ENCODE results near the gene WDR53.
"Not testable (repeated sequence)": the region's sequence is repeated elsewhere in the genome, so short reads cannot be mapped to it uniquely, and the experiment has no call there.

WDR53 gene

DNA sequence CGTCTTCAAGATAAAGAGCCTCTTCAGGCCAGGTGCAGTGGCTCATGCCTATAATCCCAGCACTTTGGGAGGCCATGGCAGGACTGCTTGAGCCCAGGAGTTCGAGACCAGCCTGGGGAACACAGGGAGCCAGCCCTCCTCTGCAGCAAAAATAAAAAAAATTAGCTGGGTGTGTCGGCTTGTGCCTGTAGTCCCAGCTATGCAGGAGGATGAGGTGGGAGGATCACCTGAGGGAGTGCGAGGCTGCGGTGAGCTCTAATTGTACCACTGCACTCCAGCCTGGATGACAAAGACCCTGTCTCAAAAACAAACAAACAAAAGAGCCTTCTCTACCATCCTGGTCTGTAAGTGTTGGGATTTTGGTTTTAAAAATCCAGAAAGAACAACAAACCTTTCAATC, 11.1 kb downstream of the WDR53 start:
- DNase-seq = no peak

DNA sequence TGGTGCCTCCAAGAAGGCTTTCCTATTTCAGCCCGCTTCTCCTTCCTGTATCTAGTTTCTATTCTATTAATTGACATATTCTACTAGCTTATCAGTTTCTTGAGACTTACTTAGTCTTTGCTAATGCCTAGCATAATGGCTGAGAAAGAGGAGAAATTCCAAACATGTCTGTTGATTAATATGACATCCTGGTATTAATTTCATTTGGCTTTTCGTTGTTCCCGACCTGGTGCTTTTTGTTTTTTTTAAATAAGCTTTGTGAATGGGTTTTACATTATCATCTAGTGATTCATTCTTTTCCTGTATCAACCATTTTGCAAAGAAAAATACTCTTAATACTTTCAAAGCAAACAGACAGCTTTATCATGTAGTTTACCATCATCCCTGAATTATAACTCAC, 13.1 kb downstream of the WDR53 start:
- no peak for DNase-seq

DNA sequence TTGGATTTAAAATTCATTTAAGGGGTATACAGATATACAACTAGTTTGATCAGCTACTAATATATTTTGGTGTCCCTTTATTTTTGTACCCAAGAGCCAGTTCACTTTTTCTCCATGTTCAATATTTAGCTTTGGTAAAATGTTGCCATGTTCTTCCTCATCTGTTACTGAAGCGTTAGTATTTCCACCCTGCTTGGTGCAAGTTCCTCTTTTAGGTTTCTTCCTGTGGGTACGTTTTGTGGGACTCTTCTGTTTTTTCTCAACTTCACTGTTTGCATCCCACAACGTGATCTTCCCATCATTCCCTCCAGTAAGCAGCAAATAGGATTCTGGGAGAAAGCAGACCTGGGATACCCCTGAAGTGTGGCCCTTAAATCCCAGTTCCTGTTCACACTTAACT, 14.1 kb downstream of the WDR53 start:
- no peak for DNase-seq

DNA sequence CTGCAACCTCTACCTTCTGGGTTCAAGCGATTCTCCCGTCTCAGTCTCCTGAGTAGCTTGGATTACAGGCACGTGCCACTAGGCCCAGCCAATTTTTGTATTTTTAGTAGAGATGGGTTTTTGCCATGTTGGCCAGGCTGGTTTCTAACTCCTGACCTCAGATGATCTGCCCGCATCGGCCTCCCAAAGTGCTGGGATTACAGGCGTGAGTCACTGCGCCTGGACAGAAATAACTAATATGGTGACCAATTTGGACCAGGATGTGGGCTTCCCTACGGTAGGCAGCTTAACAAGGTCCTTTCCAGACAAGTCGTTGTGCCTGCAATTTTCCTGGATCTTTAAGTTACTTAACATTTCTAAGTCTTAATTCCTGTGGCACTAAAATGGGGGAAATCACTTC, 14.8 kb downstream of the WDR53 start:
- DNase-seq = no peak

GRCh38 chr3:196552253-196552652, 16.1 kb downstream of the WDR53 start:
- DNase-seq = no peak

DNA sequence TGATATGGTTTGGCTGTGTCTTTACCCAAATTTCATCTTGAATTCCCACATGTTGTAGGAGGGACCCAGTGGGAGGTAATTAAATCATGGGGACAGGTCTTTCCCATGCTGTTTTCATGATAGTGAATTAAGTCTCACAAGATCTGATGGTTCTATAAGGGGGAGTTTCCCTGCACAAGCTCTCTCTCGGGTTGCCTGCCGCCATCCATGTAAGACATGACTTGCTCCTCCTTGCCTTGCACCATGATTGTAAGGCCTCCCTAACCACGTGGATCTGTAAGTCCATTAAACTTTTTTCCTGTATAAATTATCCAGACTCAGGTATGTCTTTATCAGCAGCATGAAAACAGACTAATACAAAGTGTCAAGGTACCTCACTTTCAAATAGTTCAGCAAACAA, 18.2 kb downstream of the WDR53 start:
- DNase-seq = not testable (repeated sequence)

- DNase-seq = not testable (repeated sequence)
Observed at GRCh38 chr3:196549312-196549711, 19.0 kb downstream of the WDR53 start.

DNA sequence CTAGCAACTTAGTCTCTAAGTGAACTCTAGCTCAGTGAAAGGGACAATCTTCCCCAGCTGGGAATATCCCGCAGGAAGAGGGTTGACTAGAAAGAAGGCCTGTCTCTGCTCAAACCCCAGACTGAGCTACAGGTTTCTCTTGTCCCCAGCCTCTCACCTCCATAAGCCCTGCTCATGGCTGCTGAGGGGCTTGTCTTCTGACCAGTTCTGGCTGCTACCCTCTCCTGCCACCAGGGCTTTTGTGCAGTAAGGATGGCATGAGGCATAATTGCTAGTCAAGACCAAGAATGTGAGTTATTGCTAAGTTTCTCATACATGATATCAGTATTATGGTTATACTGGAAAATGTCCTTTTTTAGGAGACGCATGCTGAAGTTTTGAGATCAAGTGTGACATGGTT, 21.3 kb downstream of the WDR53 start:
- DNase-seq = no peak

DNA sequence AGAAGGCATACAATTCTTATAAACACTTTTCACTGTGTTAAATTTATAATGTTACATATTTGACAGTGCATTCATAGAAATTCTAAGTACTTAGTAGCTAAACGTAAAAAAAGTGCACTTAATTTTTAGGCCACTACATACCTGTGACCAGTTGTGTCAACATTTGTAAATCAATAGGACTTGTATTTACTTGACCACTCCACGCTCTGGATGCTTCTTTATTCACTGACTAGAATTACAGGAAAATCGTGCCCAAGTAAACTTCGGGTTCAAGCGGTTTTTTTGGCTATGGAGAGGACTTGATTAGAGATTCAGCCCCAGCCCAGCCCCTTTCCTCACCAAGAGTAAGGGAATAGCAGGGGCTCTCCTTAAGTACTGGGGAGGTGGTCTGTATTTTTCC, 21.8 kb downstream of the WDR53 start:
- DNase-seq = no peak

- DNase-seq = no peak
Observed at GRCh38 chr3:196544491-196544992, 23.8 kb downstream of the WDR53 start.

DNA sequence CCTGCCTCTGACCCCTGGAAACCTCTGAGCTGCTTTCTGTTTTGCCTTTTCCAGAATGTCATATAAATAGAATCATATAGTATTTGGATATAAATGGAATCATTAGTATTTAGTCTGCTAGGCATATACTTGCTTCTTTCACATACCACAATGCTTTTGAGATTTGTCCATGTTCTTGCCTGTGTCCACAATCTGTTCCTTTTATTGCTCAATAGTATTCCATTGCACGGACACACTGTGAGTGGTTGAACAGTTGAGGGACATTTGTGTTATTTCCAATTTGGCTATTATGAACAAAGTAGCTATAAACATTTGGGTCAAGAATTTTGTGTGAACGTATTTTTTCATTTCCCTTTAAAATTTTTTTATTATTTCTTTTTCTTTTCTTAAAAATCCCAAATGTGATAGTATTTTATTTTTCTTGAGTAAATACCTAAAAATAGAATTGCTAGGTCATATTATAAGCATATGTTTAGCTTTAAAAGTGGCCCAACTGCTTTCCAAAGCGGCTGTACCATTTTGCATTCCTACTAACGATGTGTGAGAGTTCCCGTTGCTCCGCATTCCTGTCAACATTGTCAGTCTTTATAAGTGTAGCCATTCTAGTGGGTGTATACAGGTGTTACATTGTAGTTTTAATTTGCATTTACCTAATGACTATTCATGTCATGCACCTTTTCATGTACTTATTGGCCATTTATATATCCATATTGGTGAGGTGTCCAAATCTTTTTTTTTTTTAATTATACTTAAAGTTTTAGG, 26.5 kb downstream of the WDR53 start:
- no peak for DNase-seq

DNA sequence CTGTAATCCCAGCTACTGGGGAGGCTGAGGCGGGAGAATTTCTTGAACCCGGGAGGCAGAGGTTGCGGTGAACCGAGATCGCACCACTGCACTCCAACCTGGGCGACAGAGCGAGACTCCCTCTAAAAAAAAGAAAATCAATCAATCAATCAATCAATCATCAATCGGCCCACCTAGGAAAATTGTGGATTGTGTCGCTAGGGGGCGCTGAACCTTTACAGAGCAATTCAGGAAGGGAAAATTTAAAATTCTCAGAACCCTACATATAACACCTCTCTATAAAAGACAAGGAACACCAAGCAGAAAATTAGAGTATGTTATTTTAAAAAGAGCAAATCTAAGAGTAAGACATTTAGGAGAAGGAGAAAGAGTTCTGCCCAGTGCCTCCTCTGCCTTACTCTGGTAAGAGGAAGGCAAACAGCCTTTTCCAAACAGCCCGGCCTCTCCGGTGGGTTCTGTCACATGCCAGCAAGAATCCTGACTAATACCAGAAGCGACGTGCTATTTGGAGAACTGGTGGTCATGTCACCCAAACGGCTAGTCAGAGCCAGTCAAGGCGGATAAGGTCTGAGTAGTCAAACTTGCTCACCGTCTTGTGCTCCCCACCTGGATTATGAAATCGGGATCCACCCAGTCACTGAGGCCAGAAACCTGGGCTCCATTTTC, 30.9 kb downstream of the WDR53 start:
- no peak for DNase-seq

DNA sequence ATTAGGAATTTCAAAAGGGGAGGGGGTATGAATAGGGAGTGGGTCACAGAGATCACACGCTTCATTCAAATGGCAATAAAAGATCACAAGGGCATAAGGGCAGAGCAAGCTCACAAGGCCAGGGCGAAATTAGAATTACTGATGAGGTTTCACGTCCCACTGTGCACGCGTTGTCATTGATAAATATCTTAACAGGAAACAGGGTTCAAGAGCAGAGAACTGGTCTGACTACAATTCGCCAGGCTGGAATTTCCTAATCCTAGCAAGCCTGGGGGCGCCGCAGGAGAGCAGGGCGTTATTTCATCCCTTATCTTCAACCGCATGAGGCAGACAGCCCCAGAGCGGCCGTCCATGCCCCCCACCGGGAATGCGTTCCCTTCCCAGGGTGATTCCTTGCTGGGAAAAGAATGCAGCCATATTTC, 35.1 kb downstream of the WDR53 start:
- no peak for DNase-seq

DNA sequence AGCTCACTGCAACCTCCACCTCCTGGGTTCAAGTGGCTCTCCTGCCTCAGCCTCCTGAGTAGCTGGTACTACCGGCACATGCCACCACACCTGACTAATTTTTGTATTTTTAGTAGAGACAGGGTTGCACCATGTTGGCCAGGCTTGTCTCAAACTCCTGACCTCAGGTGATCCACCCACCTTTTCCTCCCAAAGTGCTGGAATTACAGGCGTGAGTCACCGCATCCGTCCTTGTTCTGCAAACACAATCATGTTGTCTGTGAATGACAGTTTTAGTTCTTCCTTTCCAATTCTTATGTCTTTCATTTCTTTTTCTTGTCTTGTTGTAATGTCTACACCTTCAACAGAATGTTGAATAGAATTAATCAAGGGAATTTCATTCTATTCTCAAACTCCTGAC, 36.9 kb downstream of the WDR53 start:
- no peak for DNase-seq

DNA sequence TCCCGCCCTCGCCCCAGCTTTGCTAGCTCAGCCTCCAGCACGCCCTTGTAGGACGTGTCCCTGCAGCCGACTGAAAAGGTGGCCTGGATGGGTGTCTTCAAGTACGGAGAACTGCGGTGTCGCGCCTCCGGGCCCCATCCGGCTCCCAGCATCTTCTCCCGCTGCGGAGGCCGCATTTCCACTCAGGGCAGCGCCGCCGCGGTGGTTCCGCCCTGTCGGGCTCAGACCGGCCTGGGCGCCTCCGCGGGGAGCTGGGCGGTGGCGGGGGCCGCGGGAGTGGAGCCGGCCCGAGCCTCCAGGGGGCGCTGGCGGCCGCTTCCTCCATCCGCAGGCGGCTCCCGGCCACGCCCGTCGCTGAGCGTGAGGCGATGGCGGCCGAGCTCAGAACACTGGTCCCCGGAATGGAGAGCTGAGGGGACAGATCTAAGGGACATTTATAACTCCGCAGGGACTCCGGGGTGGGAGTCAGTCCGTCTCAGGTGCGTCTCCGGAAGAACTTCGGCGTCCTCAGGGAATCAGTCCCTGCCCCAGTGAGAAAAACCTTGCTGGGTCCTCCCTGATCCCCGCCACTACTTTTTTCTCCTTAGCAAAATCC, 39.6 kb downstream of the WDR53 start:
- no peak for DNase-seq

DNA sequence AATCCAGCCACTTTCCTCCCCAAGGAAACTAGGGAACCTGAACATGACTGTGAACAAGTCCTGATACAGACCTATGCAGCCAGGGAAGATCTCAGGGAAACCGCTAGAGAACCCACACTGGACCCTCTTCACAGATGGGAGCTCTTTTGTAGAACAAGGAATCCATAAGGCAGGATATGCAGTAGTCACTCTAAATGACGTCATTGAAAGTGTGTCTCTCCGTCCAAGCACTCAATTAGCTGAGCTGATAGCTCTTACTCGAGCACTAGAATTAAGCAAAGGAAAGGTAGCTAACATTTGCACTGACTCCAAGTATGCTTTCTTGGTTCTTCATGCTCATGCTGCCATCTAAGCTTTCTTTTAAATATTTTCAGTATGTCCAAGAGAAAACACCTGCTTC, 43.2 kb downstream of the WDR53 start:
- no peak for DNase-seq

- DNase-seq = peak; percentile 50
Observed at GRCh38 chr3:196524527-196524926, 43.8 kb downstream of the WDR53 start.

DNA sequence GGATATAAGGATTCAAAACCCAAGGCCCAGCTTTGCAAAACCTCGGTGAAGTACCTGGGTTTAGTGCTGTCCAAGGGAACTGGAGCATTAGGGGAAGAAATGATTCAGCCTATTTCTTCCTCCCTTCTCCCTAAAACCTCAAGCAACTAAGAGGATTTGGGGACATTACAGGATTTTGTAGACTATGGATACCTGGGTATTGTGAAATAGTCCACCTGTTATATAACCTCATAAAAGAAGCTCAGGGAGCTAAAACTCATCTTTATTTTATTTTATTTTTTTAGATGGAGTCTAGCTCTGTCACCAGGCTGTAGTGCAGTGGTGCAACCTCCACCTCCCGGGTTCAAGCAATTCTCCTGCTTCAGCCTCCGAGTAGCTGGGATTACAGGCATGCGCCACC, 44.5 kb downstream of the WDR53 start:
- no peak for DNase-seq

DNA sequence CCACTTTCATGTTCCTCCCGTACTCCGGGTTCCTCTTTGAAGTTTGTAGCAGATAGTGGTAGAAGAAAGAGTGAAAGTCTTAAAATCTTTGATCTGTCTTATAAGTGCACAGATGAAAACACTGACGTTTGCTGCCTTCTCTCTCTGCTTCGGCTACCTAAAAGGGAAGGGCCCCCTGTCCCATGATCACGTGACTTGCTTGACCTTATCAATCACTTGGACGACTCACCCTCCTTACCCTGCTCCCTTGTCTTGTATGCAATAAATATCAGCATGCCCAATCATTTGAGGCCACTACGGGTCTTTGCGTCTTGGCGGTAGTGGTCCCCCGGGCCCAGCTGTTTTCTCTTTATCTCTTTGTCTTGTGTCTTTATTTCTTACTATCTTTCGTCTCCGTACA, 47.1 kb downstream of the WDR53 start:
- not testable (repeated sequence) for DNase-seq

DNA sequence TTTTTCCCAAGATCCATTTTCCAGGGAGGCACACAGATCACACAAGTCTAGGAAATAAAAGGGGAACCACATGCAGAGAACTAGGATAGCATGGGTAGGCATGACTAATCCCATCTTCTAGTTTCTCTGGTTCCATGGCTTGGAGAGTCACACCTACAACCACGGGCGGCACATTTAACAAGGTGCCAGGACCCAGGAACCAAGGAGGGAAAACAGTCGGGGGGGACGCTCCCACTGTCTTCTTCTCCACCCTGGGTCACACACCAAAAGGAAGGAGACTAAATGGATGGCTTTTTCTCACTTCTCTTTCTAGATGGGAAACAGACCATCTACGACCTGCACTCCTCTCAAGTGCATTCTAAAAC, 48.7 kb downstream of the WDR53 start:
- DNase-seq = no peak

DNA sequence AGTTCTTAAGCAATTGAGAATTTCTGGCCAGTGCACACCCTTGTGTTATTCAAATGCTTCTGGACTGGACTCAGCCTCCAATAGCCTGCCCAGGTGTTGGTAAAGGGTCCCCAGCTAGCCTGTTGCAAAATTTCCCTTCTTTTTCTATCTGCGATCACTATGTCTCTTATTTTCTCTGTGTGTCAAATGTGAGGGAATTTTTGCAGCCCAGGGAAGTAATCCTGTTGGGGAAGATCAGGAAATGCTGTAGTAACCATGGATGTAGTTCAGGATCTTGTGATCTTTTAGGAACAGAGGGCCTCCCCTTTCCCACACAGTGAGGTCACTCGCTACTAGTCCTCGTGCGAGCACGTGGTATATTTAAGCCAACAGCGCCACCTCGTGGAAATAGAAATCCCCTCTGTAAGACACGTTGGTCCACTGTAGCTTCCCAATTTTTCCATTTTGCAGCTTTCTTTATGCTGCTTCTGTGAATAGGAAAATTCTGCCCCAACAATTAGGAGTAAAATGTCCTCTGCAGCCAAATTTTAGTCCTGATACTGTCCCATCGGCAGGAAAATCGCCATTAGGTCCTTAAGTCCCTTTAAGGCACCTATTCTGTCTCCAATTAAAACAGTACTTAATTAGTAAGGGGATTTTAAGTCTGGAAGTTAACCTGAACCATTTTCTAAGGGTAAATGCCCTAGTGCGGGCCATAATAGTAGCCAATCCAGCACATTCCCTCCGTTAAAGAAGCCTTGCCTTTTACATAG, 49.2 kb downstream of the WDR53 start:
- no peak for DNase-seq

- DNase-seq = no peak
Observed at GRCh38 chr3:196517919-196518318, 50.4 kb downstream of the WDR53 start.

GRCh38 chr3:196517162-196517800, 51.1 kb downstream of the WDR53 start:
- no peak for DNase-seq
